B cell (primary cell): ENCODE data around the gene CC2D1B. TPM values are rescaled to one million over a fixed set of nuclear protein-coding genes. Genes with fewer than 3 reads are reported as not detected.

Experiments used
- ATAC-seq: fragments of 200-7000 bp; cut with Tn5 transposase; one replicate; pipeline ENCODE4 v1.10.0; 2021; ENCODE audit warnings: low read depth, mild to moderate bottlenecking, moderate number of reproducible peaks, moderate library complexity
- CTCF ChIA-PET: fragments of 350-600 bp; sonication (Branson Sonifier 250); formaldehyde crosslinking; loops from one replicate; lab custom pipeline; 2021; ENCODE audit warnings: antibody characterized with exemption, inconsistent platforms; lab: Charles Lee
- POLR2A ChIA-PET: fragments of 350-600 bp; sonication (Branson Sonifier 250); formaldehyde crosslinking; loops from one replicate; lab custom pipeline; 2021; ENCODE audit warnings: antibody characterized with exemption; lab: Charles Lee
- DNase-seq: peaks from one replicate; pipeline ENCODE4 v3.0.0; 2013
- H2AFZ ChIP-seq: 2 replicates; pipeline ENCODE4 v1.6.1; 2012; ENCODE audit warnings: mild to moderate bottlenecking, low read depth, low read length; ENCODE audit not compliant: insufficient read depth, poor library complexity, severe bottlenecking
- H3K27ac ChIP-seq, 2 donors: 1 replicate in 1 of 2; 2 replicates in 1 of 2; pipeline ENCODE4 v1.5.1; 2012 to 2013; ENCODE audit warnings: low read length in 2 of 2, mild to moderate bottlenecking in 2 of 2, moderate library complexity in 1 of 2
- H3K27me3 ChIP-seq, 4 experiments: fragments of 200-600 bp in 1 of 4; sonication (generic) in 1 of 4; replicated peaks in 1 of 4; 1 replicate in 2 of 4; 2 replicates in 2 of 4; pipeline versions ENCODE4 v1.6.1 to v1.7.0; 2013 to 2016; ENCODE audit warnings: low read length in 3 of 4, mild to moderate bottlenecking in 2 of 4, mixed read lengths in 1 of 4, moderate library complexity in 1 of 4; ENCODE audit not compliant: insufficient read depth in 4 of 4, control insufficient read depth in 3 of 4; ENCODE audit errors: control extremely low read depth in 1 of 4
- H3K36me3 ChIP-seq, 2 experiments: replicated peaks in 1 of 2; 1 replicate in 1 of 2; 2 replicates in 1 of 2; pipeline versions ENCODE4 v1.6.1 to v1.7.1; 2013; ENCODE audit warnings: low read length in 1 of 2; ENCODE audit not compliant: insufficient read depth in 2 of 2, control insufficient read depth in 1 of 2; ENCODE audit errors: control extremely low read depth in 1 of 2, extremely low read depth in 1 of 2
- H3K4me1 ChIP-seq, 2 donors: fragments of 200-600 bp in 1 of 2; sonication (generic) in 1 of 2; 1 replicate in 1 of 2; 2 replicates in 1 of 2; pipeline versions ENCODE4 v1.5.1 to v1.6.1; 2013 to 2017; ENCODE audit warnings: low read length in 2 of 2; ENCODE audit not compliant: control insufficient read depth in 2 of 2, insufficient read depth in 2 of 2
- H3K4me2 ChIP-seq: replicated peaks from 2 replicates; pipeline ENCODE3; 2012; ENCODE audit warnings: mild to moderate bottlenecking, low read depth, low read length; ENCODE audit not compliant: poor library complexity, severe bottlenecking
- H3K4me3 ChIP-seq, 5 experiments: fragments of 200-600 bp in 1 of 5; sonication (generic) in 1 of 5; 1 replicate in 3 of 5; 2 replicates in 2 of 5; pipeline versions ENCODE4 v1.5.1 to v1.7.0; 2011 to 2016; ENCODE audit warnings: low read length in 4 of 5, mild to moderate bottlenecking in 4 of 5, low read depth in 2 of 5, control low read depth in 1 of 5, moderate library complexity in 1 of 5; ENCODE audit not compliant: insufficient read depth in 1 of 5; ENCODE audit errors: control extremely low read depth in 1 of 5, extremely low read depth in 1 of 5
- H3K79me2 ChIP-seq: fragments of 200-600 bp; sonication (generic); one replicate; pipeline ENCODE4 v1.6.0; 2016; ENCODE audit warnings: low read length; ENCODE audit not compliant: control insufficient read depth, insufficient read depth
- H3K9ac ChIP-seq: fragments of 200-600 bp; sonication (generic); 2 replicates; pipeline ENCODE4 v1.6.1; 2017; ENCODE audit warnings: mild to moderate bottlenecking, low read length, moderate library complexity
- H3K9me3 ChIP-seq, 3 donors: one replicate each; pipeline versions ENCODE4 v1.6.1 to v1.7.1; 2013; ENCODE audit warnings: low read length in 2 of 3; ENCODE audit not compliant: control insufficient read depth in 2 of 3, insufficient read depth in 1 of 3; ENCODE audit errors: control extremely low read depth in 1 of 3
- H4K20me1 ChIP-seq: 2 replicates; pipeline ENCODE4 v1.6.0; 2012; ENCODE audit warnings: mild to moderate bottlenecking, low read length; ENCODE audit not compliant: insufficient read depth, control insufficient read depth, poor library complexity, severe bottlenecking
- H3K27ac Mint-ChIP-seq: one replicate; pipeline ENCODE4 v1.8.0; 2021; ENCODE audit warnings: mixed read lengths
- H3K27me3 Mint-ChIP-seq: one replicate; pipeline ENCODE4 v1.8.0; 2021; ENCODE audit warnings: mixed read lengths
- H3K4me1 Mint-ChIP-seq: one replicate; pipeline ENCODE4 v1.8.0; 2021; ENCODE audit warnings: mixed read lengths
- H3K4me3 Mint-ChIP-seq: one replicate; pipeline ENCODE4 v1.8.0; 2021; ENCODE audit warnings: mixed read lengths
- H3K9me3 Mint-ChIP-seq: one replicate; pipeline ENCODE4 v1.8.0; 2022; ENCODE audit warnings: mixed read lengths; ENCODE audit not compliant: insufficient read depth
- CTCF ChIP-seq: fragments of 200-600 bp; IDR thresholded peaks from one replicate; pipeline ENCODE4 v1.8.0; 2022; ENCODE audit warnings: antibody characterized with exemption, mild to moderate bottlenecking
- EZH2 ChIP-seq: IDR thresholded peaks from 2 replicates; pipeline ENCODE4 v1.6.1; 2012; ENCODE audit warnings: borderline replicate concordance, low read depth, mild to moderate bottlenecking, moderate library complexity, low read length; ENCODE audit not compliant: insufficient read depth, poor library complexity, severe bottlenecking
- WGBS: methylation state at CpG from one replicate; pipeline ENCODE4 v1.1.5; 2013; ENCODE audit warnings: missing lambda C conversion rate; ENCODE audit not compliant: insufficient coverage; 5-methylcytosine and 5-hydroxymethylcytosine counted together
- intact Hi-C: fragments of 100-400 bp; cut with micrococcal nuclease; formaldehyde crosslinking; loops from one replicate; pipeline ENCODE4 v1.10.0; 2022
- polyA plus RNA-seq: library from polyadenylated mRNA; depleted of rRNA; stranded (reverse); fragments of >200 nt; gene quantifications from 2 replicates; pipeline ENCODE4 v1.2.3, GENCODE V29; 2012
- total RNA-seq, 2 donors: library from RNA; stranded (reverse); fragments of 120-200 nt in 1 of 2; gene quantifications; 1 replicate in 1 of 2; 2 replicates in 1 of 2; pipeline versions ENCODE4 v1.2.3 to v1.2.4, GENCODE V29; 2013 to 2022

Gene CC2D1B
- total and polyA plus RNA-seq, 2 donors (not counting 1 experiment from before 2014, with no cell fraction given): 28.9 to 79.7 TPM

DNA sequence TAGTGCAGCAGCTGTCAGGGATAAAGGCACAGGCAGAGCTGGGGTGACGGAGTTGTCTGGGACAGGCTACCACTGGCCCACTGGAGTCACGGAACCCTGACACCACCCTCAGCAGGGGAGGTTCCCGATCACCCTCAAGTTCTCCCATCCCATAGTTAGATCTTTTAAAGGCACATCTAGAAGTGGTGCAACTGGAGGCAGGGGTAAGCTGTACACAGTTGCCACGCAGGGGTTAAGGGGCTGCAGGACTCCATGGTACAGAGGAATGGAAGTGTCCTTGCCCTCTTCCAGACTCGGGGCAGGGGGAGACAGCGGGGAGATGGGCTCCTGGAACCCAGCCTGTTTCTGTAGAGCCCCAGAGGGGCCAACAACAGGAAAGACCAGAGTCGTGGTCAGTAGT, 13.3 kb downstream of the CC2D1B start:
- H3K27ac Mint-ChIP-seq: no peak overlapping the region

DNA sequence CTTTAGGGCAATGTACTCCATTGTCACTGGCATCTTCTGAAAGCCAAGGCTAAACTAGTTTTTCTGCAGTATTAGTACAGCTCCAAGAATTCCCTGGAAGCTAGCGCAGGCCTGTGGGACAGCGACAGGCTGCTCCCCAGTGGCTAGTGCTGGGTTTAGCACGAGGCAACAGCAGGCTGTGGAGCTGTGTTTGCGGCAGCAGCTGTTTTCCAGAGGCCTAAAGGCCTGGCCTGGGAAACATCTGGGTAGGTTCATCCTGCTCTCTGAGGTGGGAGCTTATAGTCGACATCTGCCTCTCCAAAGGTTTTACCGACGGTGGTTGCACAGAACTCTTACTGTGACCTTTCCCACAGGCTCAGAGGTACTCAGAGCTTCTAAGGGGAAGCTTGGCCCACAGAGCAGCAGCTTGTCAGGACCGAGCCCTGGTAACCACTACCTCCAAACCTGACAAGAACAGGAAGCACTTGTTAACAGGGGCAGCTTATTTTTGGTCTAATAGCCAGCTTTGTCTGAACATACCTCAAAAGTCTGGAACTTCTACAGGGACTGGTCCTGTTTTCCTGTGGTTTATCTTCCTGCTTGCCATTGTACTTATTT, 17.2 kb downstream of the CC2D1B start:
- H3K27ac Mint-ChIP-seq: no peak overlapping the region
- no peaks in the 10 kb centered on the region for H3K27me3 ChIP-seq
- no peak for ATAC-seq
- no peak overlapping the region for H3K27ac ChIP-seq
- no peaks in the 10 kb centered on the region for H3K4me1 Mint-ChIP-seq
- CTCF ChIA-PET: no interaction called here
- H2AFZ ChIP-seq: no peak overlapping the region
- no peak overlapping the region for H3K4me3 Mint-ChIP-seq
- H3K36me3 ChIP-seq: peaks cover 7 to 23% of the 10 kb centered on the region in 2 experiments
- no peaks in the 10 kb centered on the region for H4K20me1 ChIP-seq
- H3K9me3 ChIP-seq: no peaks in the 10 kb centered on the region
- H3K4me2 ChIP-seq: no peak overlapping the region
- H3K4me3 ChIP-seq: no peak overlapping the region
- H3K27me3 Mint-ChIP-seq: no peaks in the 10 kb centered on the region
- H3K9ac ChIP-seq: no peak overlapping the region
- 31% methylated on average over 8 of the region's 8 CpGs for WGBS
- no peak for DNase-seq
- intact Hi-C loops: no loop called here
- no peak for TF ChIP-seq EZH2
- no peak for TF ChIP-seq CTCF
- H3K9me3 Mint-ChIP-seq: no peaks in the 10 kb centered on the region
- no peaks in the 10 kb centered on the region for H3K4me1 ChIP-seq
- POLR2A ChIA-PET: no interaction called here
- H3K79me2 ChIP-seq: no peaks in the 10 kb centered on the region

More for the DNA sequence above, 13.3 kb downstream of the CC2D1B start:
- Histone ChIP-seq H3K9me3 (no peaks in the 10 kb centered on the region), H3K27ac (no peak overlapping the region), H4K20me1 (no peaks in the 10 kb centered on the region), H2AFZ (no peak overlapping the region), H3K4me2 (no peak overlapping the region), H3K4me3 (no peak overlapping the region), H3K79me2 (no peaks in the 10 kb centered on the region), H3K27me3 (no peaks in the 10 kb centered on the region), H3K9ac (no peak overlapping the region), H3K36me3 (peaks cover 7 to 62% of the 10 kb centered on the region in 2 experiments), H3K4me1 (no peaks in the 10 kb centered on the region)
- intact Hi-C loops: no loop called here
- ATAC-seq (no peak), DNase-seq (no peak)
- H3K4me1 Mint-ChIP-seq: no peaks in the 10 kb centered on the region
- H3K4me3 Mint-ChIP-seq: no peak overlapping the region
- CTCF ChIA-PET: no interaction called here
- no peaks in the 10 kb centered on the region for H3K9me3 Mint-ChIP-seq
- POLR2A ChIA-PET: no interaction called here
- TF ChIP-seq EZH2 (no peak), CTCF (no peak)
- no peaks in the 10 kb centered on the region for H3K27me3 Mint-ChIP-seq
- 94% methylated on average over 6 of the region's 7 CpGs for WGBS
